Cardiac fibroblast (primary cell): ENCODE measurements around the gene SLC7A6OS.

Experiments
- DNase-seq, 2 donors: peaks; one replicate each; pipeline versions ENCODE4 v3.0.0 to v3.0.0-alpha.2; 2010; ENCODE audit warnings: low read depth in 2 of 2
- H3K4me3 ChIP-seq, 2 donors: replicated peaks in 1 of 2; 1 replicate in 1 of 2; 2 replicates in 1 of 2; pipeline ENCODE4 v1.5.1; 2011; ENCODE audit warnings: low read depth in 2 of 2, low read length in 2 of 2, mild to moderate bottlenecking in 2 of 2, moderate library complexity in 1 of 2
- TF ChIP-seq, protein P1 (sequence below): IDR thresholded peaks from one replicate; pipeline ENCODE4 v1.5.1; 2011; ENCODE audit warnings: low read depth, mild to moderate bottlenecking, low read length, inconsistent platforms

The SLC7A6OS gene

DNA sequence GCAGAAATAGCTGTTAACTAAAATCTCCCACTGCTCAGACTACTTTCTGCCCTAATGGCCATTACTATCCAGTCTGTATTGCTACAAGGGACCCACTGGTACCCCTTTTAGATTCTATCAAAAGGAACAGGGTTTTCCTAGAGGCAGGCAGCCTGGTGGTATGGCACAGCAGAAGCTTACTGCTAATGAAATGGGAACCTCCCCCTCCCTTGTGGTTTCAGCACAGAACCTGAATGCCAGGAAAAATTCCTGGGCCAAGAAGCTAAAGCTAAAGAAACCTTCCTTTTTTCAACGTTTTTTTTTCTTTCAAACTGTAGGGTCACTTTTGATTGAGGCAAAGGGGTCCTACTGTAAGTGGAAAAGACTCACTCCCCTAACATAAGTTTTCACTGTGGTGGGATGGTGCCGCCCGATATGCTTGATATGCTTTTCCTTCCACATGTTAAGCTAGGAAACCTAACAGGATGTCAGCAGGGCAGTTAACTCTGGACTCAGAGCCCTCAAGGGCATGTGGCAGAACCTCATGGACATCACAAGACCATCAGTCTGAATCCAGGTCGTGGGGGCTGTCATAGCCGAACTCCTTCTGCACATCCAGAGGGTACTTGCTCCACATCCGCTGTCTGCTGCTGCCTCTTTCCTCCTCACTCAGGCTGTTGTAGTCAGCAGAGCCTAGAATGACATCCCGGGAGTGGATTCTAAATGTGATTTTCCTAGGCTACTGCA, 9.8 kb downstream of the SLC7A6OS start:
- TF ChIP-seq, protein P1, sequence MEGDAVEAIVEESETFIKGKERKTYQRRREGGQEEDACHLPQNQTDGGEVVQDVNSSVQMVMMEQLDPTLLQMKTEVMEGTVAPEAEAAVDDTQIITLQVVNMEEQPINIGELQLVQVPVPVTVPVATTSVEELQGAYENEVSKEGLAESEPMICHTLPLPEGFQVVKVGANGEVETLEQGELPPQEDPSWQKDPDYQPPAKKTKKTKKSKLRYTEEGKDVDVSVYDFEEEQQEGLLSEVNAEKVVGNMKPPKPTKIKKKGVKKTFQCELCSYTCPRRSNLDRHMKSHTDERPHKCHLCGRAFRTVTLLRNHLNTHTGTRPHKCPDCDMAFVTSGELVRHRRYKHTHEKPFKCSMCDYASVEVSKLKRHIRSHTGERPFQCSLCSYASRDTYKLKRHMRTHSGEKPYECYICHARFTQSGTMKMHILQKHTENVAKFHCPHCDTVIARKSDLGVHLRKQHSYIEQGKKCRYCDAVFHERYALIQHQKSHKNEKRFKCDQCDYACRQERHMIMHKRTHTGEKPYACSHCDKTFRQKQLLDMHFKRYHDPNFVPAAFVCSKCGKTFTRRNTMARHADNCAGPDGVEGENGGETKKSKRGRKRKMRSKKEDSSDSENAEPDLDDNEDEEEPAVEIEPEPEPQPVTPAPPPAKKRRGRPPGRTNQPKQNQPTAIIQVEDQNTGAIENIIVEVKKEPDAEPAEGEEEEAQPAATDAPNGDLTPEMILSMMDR, result no peak
- DNase-seq, result no peak
- no peak overlapping the region for H3K4me3 ChIP-seq

DNA sequence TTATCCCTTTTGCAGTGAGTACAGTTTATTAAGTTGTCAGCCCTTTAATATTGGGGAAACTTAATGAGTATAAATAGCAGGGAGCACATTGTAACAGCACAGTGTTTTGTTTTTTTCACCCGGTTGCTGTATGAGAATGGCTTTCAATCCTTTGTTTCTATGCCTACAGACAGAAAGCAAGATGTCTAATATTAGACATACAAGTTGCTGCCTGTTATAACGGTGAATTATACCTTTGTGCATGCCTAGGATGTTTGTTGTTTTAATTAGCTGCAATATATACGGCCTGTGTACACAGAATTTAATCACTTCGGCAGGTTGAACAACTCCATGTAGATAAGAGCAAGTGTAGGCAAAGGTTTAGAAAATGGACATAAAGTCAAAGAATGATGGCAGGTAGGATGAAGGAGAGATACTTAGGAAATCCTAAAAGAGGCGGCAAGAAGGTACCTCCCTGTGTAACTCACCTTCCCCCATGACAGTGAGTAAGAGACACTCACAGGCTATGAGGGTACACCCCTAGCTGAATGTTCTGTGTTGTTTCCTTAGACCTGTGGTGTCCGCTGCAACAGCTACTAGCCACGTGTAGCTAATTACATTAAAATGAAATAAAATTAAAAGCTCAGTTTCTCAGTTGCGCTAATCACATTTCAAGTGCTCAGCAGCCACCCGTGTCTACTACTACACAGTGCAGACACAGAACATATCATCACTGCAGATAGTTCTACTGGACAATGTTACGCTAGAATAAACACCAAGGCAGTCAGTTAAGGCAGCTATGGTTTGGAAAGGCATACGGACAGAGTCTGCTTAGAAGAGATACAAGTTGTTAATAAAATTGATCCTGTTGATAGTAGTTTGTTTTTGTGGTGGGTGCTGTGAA, 10.9 kb downstream of the SLC7A6OS start:
- H3K4me3 ChIP-seq, result no peak overlapping the region
- no peak for DNase-seq
- TF ChIP-seq, protein P1, result no peak

DNA sequence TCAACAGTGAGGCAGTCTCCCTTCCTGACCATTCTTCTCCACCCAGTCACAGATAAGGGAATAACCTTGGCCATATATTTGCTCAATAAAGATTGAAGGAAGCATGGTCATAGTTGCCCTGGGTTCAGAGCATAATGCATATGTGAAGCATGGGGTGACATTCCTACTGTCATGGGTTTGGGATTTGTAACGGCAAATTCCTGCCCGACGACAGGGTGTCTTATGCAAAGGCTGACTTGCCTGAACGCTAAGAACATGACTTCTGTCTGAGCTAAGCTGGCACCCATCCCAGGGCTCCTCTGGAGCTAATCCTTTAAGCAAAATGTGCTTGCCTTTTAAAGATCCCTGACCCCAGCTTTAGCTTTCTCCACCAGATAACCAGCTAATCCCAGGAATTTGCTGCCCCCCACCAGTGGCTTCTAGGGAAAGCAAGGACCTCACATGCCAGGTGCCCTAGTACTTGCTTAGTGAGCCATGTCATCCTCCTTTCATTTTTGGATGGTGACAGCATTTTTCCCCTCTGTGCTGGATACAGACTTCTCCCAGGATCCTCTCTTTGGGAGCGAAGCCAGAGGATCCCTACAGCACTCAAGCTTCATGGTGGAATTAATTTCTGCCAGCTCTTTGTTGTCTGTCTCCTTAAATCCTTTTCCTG, 11.7 kb downstream of the SLC7A6OS start:
- no peak overlapping the region for H3K4me3 ChIP-seq
- TF ChIP-seq, protein P1, result no peak
- peak; percentile 70 to 80 for DNase-seq

DNA sequence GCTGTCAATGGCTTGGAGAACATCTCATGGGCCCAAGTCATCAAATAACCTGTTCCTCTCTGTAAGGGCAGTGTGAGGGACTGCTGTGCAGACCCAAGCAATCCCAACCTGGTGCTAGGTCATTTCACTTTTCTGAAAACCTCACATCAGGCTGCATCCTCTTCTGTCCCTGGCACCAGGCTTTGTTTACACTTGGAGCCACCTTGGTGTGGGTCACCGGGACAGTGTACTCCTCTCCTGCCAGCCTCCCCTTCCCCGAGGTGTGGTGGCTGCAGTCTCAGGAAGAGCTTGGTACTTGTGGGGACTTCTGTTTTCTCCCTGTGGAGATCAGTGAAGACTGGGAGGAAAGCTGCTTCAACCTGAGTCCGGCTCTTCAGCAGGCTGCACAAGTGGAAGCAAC, 12.4 kb downstream of the SLC7A6OS start:
- TF ChIP-seq, protein P1, result no peak
- no peak for DNase-seq
- no peak overlapping the region for H3K4me3 ChIP-seq

DNA sequence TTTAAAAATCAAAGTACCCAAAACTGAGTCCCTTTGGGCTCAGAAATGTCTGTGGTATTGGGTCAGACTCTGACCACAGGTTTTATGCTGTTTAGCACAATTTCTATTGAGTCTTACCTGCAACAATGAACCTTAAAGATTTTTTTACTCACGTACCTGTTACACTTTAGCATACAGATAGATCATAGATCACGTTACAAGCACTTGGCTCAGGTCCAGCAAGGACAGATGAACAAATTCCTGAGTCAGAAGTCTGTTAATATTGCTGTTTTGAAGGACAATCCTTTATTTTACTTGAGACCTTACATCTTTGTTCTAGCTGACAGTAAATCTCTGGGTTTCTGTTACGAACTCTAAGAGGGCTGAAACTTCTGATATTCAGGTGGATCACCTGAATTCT, 12.8 kb downstream of the SLC7A6OS start:
- peak in 1 of 2 donors; percentile 34 for DNase-seq

DNA sequence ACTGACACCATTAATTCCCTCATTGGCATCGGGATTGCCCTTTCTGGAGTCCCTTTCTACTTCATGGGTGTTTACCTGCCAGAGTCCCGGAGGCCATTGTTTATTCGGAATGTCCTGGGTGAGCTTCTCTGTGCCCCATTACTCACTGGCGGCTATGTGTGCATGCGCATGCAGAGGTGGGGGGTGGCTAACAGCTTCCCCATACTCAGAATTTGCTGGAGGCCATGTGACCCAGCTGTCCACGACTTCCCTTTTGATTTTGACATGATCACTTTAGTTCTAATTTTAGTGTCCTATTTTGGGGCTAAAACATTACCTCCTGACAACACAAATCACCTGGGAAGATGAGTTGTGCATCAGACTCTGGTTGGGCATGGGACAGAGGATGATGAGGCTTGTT, 14.1 kb downstream of the SLC7A6OS start:
- TF ChIP-seq, protein P1, result no peak
- H3K4me3 ChIP-seq, result no peak overlapping the region

More for the DNA sequence above, 12.8 kb downstream of the SLC7A6OS start:
- H3K4me3 ChIP-seq, result no peak overlapping the region
- TF ChIP-seq, protein P1, result no peak

More for the DNA sequence above, 14.1 kb downstream of the SLC7A6OS start:
- no peak for DNase-seq
